Measurements from ENCODE around the gene KCNG1. TPM values are rescaled to one million over a fixed set of nuclear protein-coding genes. Genes with fewer than 3 reads are reported as not detected.

The KCNG1 gene
- total and polyA plus RNA-seq, 12 donors, result 0.14 to 5.3 (median 1.3) TPM; not detected in 3

GRCh38 chr20:51026269-51026668, 3.4 kb upstream of the KCNG1 start:
- H3K27me3 ChIP-seq, result peaks cover 52% of the 10 kb centered on the region
- H3K4me3 ChIP-seq, result no peak overlapping the region
- intact Hi-C loops (cut with DNase I), result no loop called here
- WGBS, 4 donors, result 47 to 63% (median 53%) methylated on average over 4 of the region's 4 CpGs
- TF ChIP-seq POLR2A (IDR thresholded peaks at IDR 0.05), result no peak
- TF ChIP-seq CTCF (IDR thresholded peaks at IDR 0.05), result no peak
- H3K36me3 ChIP-seq (replicated peaks in 1 of 2), result no peaks in the 10 kb centered on the region
- peaks cover 4 to 10% of the 10 kb centered on the region in 2 donors for H3K4me1 ChIP-seq (replicated peaks in 1 of 2)
- no peak for DNase-seq
- no peak overlapping the region for H3K27ac ChIP-seq
- no peaks in the 10 kb centered on the region for H3K9me3 ChIP-seq (replicated peaks in 1 of 3)

GRCh38 chr20:51024761-51025160, 1.9 kb upstream of the KCNG1 start:
- intact Hi-C loops (cut with DNase I), result no loop called here
- Histone ChIP-seq H3K27me3 (peaks cover 38% of the 10 kb centered on the region), H3K36me3 (replicated peaks in 1 of 2) (no peaks in the 10 kb centered on the region), H3K4me1 (replicated peaks in 1 of 2) (peaks cover 4 to 10% of the 10 kb centered on the region in 2 donors), H3K9me3 (replicated peaks in 1 of 3) (no peaks in the 10 kb centered on the region), H3K27ac (no peak overlapping the region), H3K4me3 (no peak overlapping the region)
- no peak for DNase-seq
- TF ChIP-seq CTCF (IDR thresholded peaks at IDR 0.05) (no peak), POLR2A (IDR thresholded peaks at IDR 0.05) (no peak)
- WGBS, 4 donors, result 45 to 59% (median 55%) methylated on average over 1 of the region's 1 CpG

GRCh38 chr20:51023617-51024155, 779 bp upstream of the KCNG1 start:
- Histone ChIP-seq H3K27me3 (peaks cover 33% of the 10 kb centered on the region), H3K4me3 (peak overlapping the region in 1 of 4 donors; percentile 42), H3K9me3 (replicated peaks in 1 of 3) (no peaks in the 10 kb centered on the region), H3K36me3 (replicated peaks in 1 of 2) (no peaks in the 10 kb centered on the region), H3K27ac (no peak overlapping the region), H3K4me1 (replicated peaks in 1 of 2) (peaks cover 4 to 10% of the 10 kb centered on the region in 2 donors)
- DNase-seq, result no peak
- intact Hi-C loops (cut with DNase I), result no loop called here
- no peak for TF ChIP-seq POLR2A (IDR thresholded peaks at IDR 0.05)
- no peak for TF ChIP-seq CTCF (IDR thresholded peaks at IDR 0.05)
- WGBS, 4 donors, result 14 to 40% (median 21%) methylated on average over 11 to 30 of the region's 30 CpGs

GRCh38 chr20:51022227-51022802, 592 bp downstream of the KCNG1 start:
- no peak for DNase-seq
- H3K27ac ChIP-seq, result no peak overlapping the region
- peak overlapping the region in 1 of 4 donors; percentile 42 for H3K4me3 ChIP-seq
- H3K36me3 ChIP-seq (replicated peaks in 1 of 2), result no peaks in the 10 kb centered on the region
- intact Hi-C loops (cut with DNase I), result no loop called here
- TF ChIP-seq POLR2A (IDR thresholded peaks at IDR 0.05) (no peak), CTCF (IDR thresholded peaks at IDR 0.05) (no peak)
- 6 to 12% (median 8%) methylated on average over 15 to 39 of the region's 39 CpGs for WGBS, 4 donors
- H3K4me1 ChIP-seq (replicated peaks in 1 of 2), result peaks cover 4 to 10% of the 10 kb centered on the region in 2 donors
- peaks cover 26% of the 10 kb centered on the region for H3K27me3 ChIP-seq
- H3K9me3 ChIP-seq (replicated peaks in 1 of 3), result no peaks in the 10 kb centered on the region
